ENCODE results near the gene FBXL17. TPM values are rescaled to one million over a fixed set of nuclear protein-coding genes. Genes with fewer than 3 reads are reported as not detected.

Gene FBXL17
- total and polyA plus RNA-seq, 9 of the 15 experiments (the other 6 are each of a cell fraction or from before 2014, with no cell fraction given) = 0.32 to 5.4 (median 1.8) TPM

- no peak for DNase-seq (ENCODE audit: extremely low read depth in 1 of 4, low spot score in 3 of 4)
- Histone ChIP-seq H3K36me3 (ENCODE audit: control insufficient read depth, insufficient read depth, low read length) (no peaks in the 10 kb centered on the region), H2AFZ (ENCODE audit: low read depth, low read length) (no peak overlapping the region), H3K9ac (ENCODE audit: insufficient read depth in 1 of 2, low read depth in 2 of 2, low read length in 2 of 2) (no peak overlapping the region), H3K27me3 (ENCODE audit: control insufficient read depth in 2 of 2, insufficient read depth in 2 of 2, low read length in 2 of 2) (no peaks in the 10 kb centered on the region), H3K79me2 (ENCODE audit: control insufficient read depth, insufficient read depth, low read length) (no peaks in the 10 kb centered on the region), H3K9me3 (replicated peaks; ENCODE audit: control insufficient read depth, insufficient read depth, low read depth, low read length) (no peaks in the 10 kb centered on the region), H3K9me1 (ENCODE audit: control insufficient read depth, insufficient read depth, low read length) (no peaks in the 10 kb centered on the region), H4K20me1 (replicated peaks; ENCODE audit: control insufficient read depth, insufficient read depth, low read length) (no peaks in the 10 kb centered on the region), H3K4me2 (ENCODE audit: insufficient read depth, low read length) (no peak overlapping the region), H3K27ac (ENCODE audit: extremely low read depth, low read depth, low read length) (no peak overlapping the region), H3K4me3 (no peak overlapping the region), H3K4me1 (replicated peaks in 1 of 2; ENCODE audit: control insufficient read depth in 2 of 2, insufficient read depth in 2 of 2, low read length in 2 of 2) (no peaks in the 10 kb centered on the region)
- no peak for FAIRE-seq
- ChIA-PET CTCF (ENCODE audit: low intra/inter-chr PET ratio) (no interaction called here), POLR2A (no interaction called here)
- in situ Hi-C loops (cut with MboI) = no loop called here
- no peak for TF ChIP-seq SIRT6 (IDR thresholded peaks at IDR 0.05; ENCODE audit: low read depth, low read length)
- no peak for TF ChIP-seq JUN (IDR thresholded peaks at IDR 0.05; ENCODE audit: borderline replicate concordance, low read depth, low read length)
- no peak for TF ChIP-seq JUN (CRISPR knock-in tag; IDR thresholded peaks at IDR 0.05; ENCODE audit: borderline replicate concordance)
- no peak for TF ChIP-seq ESRRA (IDR thresholded peaks at IDR 0.05; ENCODE audit: borderline replicate concordance, low read depth)
- TF ChIP-seq RB1 (IDR thresholded peaks at IDR 0.05; ENCODE audit: low read depth) = no peak
- BruUV-seq (replicated peaks) = no TSS peak
- intact Hi-C loops (cut with micrococcal nuclease) = no loop called here
- ATAC-seq = no peak
- WGBS (ENCODE audit: insufficient coverage, low coverage, missing lambda C conversion rate) = 5% methylated on average over 2 of the region's 2 CpGs
These were observed 78.3 kb downstream of the FBXL17 start for GRCh38 chr5:108303611-108304010.

- Histone ChIP-seq H3K4me3 (no peak overlapping the region), H3K36me3 (ENCODE audit: control insufficient read depth, insufficient read depth, low read length) (no peaks in the 10 kb centered on the region), H3K4me2 (ENCODE audit: insufficient read depth, low read length) (no peak overlapping the region), H3K9me3 (replicated peaks; ENCODE audit: control insufficient read depth, insufficient read depth, low read depth, low read length) (no peaks in the 10 kb centered on the region), H3K9me1 (ENCODE audit: control insufficient read depth, insufficient read depth, low read length) (no peaks in the 10 kb centered on the region), H4K20me1 (replicated peaks; ENCODE audit: control insufficient read depth, insufficient read depth, low read length) (no peaks in the 10 kb centered on the region), H2AFZ (ENCODE audit: low read depth, low read length) (no peak overlapping the region), H3K79me2 (ENCODE audit: control insufficient read depth, insufficient read depth, low read length) (no peaks in the 10 kb centered on the region), H3K27ac (ENCODE audit: extremely low read depth, low read depth, low read length) (no peak overlapping the region), H3K4me1 (replicated peaks in 1 of 2; ENCODE audit: control insufficient read depth in 2 of 2, insufficient read depth in 2 of 2, low read length in 2 of 2) (no peaks in the 10 kb centered on the region), H3K9ac (ENCODE audit: insufficient read depth in 1 of 2, low read depth in 2 of 2, low read length in 2 of 2) (no peak overlapping the region), H3K27me3 (ENCODE audit: control insufficient read depth in 2 of 2, insufficient read depth in 2 of 2, low read length in 2 of 2) (no peaks in the 10 kb centered on the region)
- in situ Hi-C loops (cut with MboI) (no loop called here), intact Hi-C loops (cut with micrococcal nuclease) (no loop called here)
- FAIRE-seq = no peak
- ATAC-seq = no peak
- ChIA-PET POLR2A (no interaction called here), CTCF (ENCODE audit: low intra/inter-chr PET ratio) (no interaction called here)
- WGBS (ENCODE audit: insufficient coverage, low coverage, missing lambda C conversion rate) = 21% methylated on average over 1 of the region's 1 CpG
- DNase-seq (ENCODE audit: extremely low read depth in 1 of 4, low spot score in 3 of 4) = no peak
- no TSS peak for BruUV-seq (replicated peaks)
- TF ChIP-seq ZNF274 (IDR thresholded peaks at IDR 0.05; ENCODE audit: borderline replicate concordance, low read depth, low read length) = no peak
- no peak for TF ChIP-seq KLF6 (CRISPR knock-in tag; IDR thresholded peaks at IDR 0.05; ENCODE audit: borderline replicate concordance)
- no peak for TF ChIP-seq BRF1 (IDR thresholded peaks at IDR 0.05; ENCODE audit: borderline replicate concordance, extremely low read depth, insufficient read length)
- TF ChIP-seq STAT5A (IDR thresholded peaks at IDR 0.05; ENCODE audit: borderline replicate concordance, low read length) = no peak
- no peak for TF ChIP-seq STAG1 (CRISPR knock-in tag; IDR thresholded peaks at IDR 0.05; ENCODE audit: borderline replicate concordance)
- no peak for TF ChIP-seq GTF2F1 (IDR thresholded peaks at IDR 0.05; ENCODE audit: low read depth, low read length)
- no peak for TF ChIP-seq TGIF2 (CRISPR knock-in tag; IDR thresholded peaks at IDR 0.05)
- no peak for TF ChIP-seq ZNF77 (CRISPR knock-in tag; IDR thresholded peaks at IDR 0.05)
- no peak for TF ChIP-seq RBM25 (IDR thresholded peaks at IDR 0.05; ENCODE audit: low read depth, low read length, severe bottlenecking)
- TF ChIP-seq MAX (CRISPR knock-in tag; IDR thresholded peaks at IDR 0.05) = no peak
- no peak for TF ChIP-seq MAFK (IDR thresholded peaks at IDR 0.05; ENCODE audit: low read length)
- no peak for TF ChIP-seq TSC22D4 (tag; IDR thresholded peaks at IDR 0.05)
- no peak for TF ChIP-seq CSDE1 (IDR thresholded peaks at IDR 0.05)
These were observed 78.8 kb downstream of the FBXL17 start for GRCh38 chr5:108303086-108303485.

Measured in K562 (cell line).